Kidney epithelial cell (primary cell): ENCODE results near the gene RBM27. TPM values are rescaled to one million over a fixed set of nuclear protein-coding genes. Genes with fewer than 3 reads are reported as not detected.
"Not testable (repeated sequence)": the region's sequence is repeated elsewhere in the genome, so short reads cannot be mapped to it uniquely, and the experiment has no call there.

Experiments used
- DNase-seq: peaks from one replicate; pipeline ENCODE4 v3.0.0-alpha.2; 2010; ENCODE audit warnings: low read depth
- H3K27me3 ChIP-seq: 2 replicates; pipeline ENCODE4 v1.6.0; 2011; ENCODE audit warnings: low read length; ENCODE audit not compliant: control insufficient read depth, insufficient read depth
- H3K36me3 ChIP-seq: 2 replicates; pipeline ENCODE4 v1.5.1; 2011; ENCODE audit warnings: low read length; ENCODE audit not compliant: control insufficient read depth, insufficient read depth
- H3K4me3 ChIP-seq: 2 replicates; pipeline ENCODE4 v1.5.1; 2011; ENCODE audit warnings: low read depth, mild to moderate bottlenecking, control low read depth, low read length
- total RNA-seq: library from RNA; depleted of rRNA; stranded (reverse); fragments of >200 nt; gene quantifications from 2 replicates; pipeline ENCODE4 v1.2.3, GENCODE V29; 2015
- TF ChIP-seq, protein P1 (sequence below): IDR thresholded peaks from 2 replicates; pipeline ENCODE4 v1.5.1; 2011; ENCODE audit warnings: mild to moderate bottlenecking, moderate library complexity, low read length, control low read depth, inconsistent platforms; ENCODE audit not compliant: insufficient read depth, poor library complexity, severe bottlenecking

The RBM27 gene
- total RNA-seq, 1 donor from 2014 or later: 14.6 TPM

DNA sequence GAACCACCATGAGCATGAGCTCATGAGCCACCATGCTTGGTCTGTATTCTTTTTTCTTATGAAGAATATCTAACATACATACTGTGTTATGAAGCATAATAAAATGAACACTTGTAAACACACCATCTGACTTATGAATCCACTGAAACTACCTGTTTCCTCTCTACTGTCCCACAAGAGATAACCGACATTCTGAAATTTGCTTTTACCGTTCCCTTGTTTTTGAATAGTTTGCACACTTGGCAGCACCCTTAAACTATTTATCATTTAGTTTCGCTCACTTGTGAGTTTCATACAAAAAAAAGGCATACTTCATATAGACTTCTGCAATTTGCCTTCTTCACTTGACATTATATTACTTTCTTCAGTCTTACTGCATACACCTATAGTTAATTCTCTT is 29.8 kb upstream of the RBM27 start:
- no peaks in the 10 kb centered on the region for H3K27me3 ChIP-seq
- no peak overlapping the region for H3K4me3 ChIP-seq
- DNase-seq: no peak
- TF ChIP-seq, protein P1, sequence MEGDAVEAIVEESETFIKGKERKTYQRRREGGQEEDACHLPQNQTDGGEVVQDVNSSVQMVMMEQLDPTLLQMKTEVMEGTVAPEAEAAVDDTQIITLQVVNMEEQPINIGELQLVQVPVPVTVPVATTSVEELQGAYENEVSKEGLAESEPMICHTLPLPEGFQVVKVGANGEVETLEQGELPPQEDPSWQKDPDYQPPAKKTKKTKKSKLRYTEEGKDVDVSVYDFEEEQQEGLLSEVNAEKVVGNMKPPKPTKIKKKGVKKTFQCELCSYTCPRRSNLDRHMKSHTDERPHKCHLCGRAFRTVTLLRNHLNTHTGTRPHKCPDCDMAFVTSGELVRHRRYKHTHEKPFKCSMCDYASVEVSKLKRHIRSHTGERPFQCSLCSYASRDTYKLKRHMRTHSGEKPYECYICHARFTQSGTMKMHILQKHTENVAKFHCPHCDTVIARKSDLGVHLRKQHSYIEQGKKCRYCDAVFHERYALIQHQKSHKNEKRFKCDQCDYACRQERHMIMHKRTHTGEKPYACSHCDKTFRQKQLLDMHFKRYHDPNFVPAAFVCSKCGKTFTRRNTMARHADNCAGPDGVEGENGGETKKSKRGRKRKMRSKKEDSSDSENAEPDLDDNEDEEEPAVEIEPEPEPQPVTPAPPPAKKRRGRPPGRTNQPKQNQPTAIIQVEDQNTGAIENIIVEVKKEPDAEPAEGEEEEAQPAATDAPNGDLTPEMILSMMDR: no peak
- no peaks in the 10 kb centered on the region for H3K36me3 ChIP-seq

DNA sequence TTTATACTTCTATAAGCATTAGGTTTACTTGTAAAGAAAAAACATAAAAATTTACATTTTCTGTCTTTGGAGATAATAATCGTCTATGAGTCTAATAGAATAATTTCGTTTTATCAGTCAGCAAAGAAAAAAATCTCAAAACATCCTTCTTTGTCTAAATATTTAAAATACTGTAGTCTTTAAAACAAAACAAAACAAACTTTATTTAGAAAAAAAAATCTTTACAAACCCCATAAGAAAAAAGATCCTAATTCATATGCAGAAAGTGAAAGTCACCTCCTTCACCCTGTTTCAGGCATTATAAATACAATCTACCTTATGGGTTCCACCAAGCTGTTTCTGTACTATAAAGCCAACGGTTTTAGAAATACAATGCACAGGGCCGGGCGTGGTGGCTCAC is 26.6 kb upstream of the RBM27 start:
- Histone ChIP-seq H3K4me3 (no peak overlapping the region), H3K36me3 (peaks cover 1% of the 10 kb centered on the region), H3K27me3 (no peaks in the 10 kb centered on the region)
- TF ChIP-seq, protein P1: no peak
- DNase-seq: no peak

DNA sequence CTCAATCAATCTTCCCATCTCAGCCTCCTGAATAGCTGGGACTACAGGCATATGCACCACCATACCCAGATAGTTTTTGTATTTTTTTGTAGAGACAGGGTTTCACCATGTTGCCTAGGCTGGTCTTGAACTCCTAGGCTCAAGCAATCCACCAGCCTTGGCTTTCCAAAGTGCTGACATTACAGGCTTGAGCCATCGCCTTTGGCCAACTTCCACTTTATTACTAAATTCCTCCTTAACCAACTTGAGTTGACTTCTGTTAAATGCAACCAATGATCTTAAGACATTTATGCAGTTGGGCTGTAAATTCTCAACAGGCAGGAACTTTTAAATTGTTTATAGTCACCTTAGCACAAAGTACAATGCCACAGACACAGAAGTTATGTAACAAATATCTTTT is 23.7 kb upstream of the RBM27 start:
- TF ChIP-seq, protein P1: no peak
- no peaks in the 10 kb centered on the region for H3K27me3 ChIP-seq
- no peak overlapping the region for H3K4me3 ChIP-seq
- no peak for DNase-seq
- H3K36me3 ChIP-seq: peaks cover 1% of the 10 kb centered on the region

DNA sequence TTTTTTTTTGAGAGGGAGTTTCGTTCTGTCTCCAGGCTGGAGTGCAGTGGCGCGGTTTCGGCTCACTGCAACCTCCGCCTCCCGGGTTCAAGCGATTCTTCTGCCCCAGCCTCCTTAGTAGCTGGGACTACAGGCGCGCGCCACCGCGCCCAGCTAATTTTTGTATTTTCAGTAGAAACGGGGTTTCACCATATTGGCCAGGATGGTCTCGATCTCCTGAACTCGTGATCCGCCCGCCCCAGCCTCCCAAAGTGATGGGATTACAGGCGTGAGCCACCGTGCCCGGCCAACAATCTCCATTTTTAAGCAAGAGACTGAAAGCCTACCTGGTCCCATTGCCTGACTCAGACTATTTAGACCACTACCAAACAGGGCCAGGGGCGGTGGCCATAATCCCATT is 20.0 kb upstream of the RBM27 start:
- peak overlapping the region; percentile 46 for H3K4me3 ChIP-seq
- H3K27me3 ChIP-seq, H3K36me3 ChIP-seq, DNase-seq: not testable (repeated sequence)

DNA sequence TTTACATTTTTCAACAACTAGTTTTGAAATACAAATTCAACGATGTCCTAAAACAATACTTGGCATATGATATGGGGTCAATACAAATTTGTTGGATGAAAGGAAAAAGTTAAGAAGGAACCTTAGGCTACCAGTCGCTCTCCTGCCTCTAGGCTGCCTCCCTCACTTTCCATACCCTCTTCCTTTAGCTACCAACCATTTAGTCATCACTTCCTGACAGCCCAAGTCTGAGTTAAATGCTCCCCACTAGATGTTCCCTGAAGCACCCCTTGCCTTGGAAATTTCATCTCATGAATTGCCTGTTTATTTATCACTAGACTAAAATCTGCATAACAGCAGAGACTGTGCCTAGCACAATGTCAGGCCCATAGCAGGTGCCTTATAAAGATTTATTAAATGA is 18.2 kb upstream of the RBM27 start:
- peaks cover 1% of the 10 kb centered on the region for H3K36me3 ChIP-seq
- H3K27me3 ChIP-seq: no peaks in the 10 kb centered on the region
- TF ChIP-seq, protein P1: no peak
- no peak for DNase-seq
- H3K4me3 ChIP-seq: no peak overlapping the region

DNA sequence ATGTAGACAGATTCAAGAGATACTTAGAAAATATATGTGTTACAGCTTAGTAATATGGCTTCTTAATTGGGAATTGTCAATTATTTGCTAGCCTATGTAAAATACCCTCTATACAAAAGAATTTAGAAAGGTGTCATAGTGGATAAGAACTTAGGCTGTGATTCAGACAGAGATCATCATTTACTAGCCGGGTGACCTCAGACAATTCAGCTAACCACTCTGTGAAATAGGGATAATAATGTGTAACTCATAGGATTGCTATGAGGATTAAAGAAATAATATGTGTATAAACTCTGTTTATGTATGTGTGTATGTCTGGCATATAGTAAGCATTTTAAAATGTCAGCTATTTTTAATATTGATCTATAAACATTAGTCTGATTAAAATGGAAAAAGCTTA is 15.0 kb upstream of the RBM27 start:
- Histone ChIP-seq H3K4me3 (no peak overlapping the region), H3K36me3 (no peaks in the 10 kb centered on the region), H3K27me3 (no peaks in the 10 kb centered on the region)
- peak; percentile 53 for DNase-seq
- TF ChIP-seq, protein P1: no peak
